ENCODE measurements around the gene MED31. TPM values are rescaled to one million over a fixed set of nuclear protein-coding genes. Genes with fewer than 3 reads are reported as not detected.

Gene MED31
- total RNA-seq (ENCODE audit: low replicate concordance) = 12.3 and 28.8 TPM in 2 replicates

DNA sequence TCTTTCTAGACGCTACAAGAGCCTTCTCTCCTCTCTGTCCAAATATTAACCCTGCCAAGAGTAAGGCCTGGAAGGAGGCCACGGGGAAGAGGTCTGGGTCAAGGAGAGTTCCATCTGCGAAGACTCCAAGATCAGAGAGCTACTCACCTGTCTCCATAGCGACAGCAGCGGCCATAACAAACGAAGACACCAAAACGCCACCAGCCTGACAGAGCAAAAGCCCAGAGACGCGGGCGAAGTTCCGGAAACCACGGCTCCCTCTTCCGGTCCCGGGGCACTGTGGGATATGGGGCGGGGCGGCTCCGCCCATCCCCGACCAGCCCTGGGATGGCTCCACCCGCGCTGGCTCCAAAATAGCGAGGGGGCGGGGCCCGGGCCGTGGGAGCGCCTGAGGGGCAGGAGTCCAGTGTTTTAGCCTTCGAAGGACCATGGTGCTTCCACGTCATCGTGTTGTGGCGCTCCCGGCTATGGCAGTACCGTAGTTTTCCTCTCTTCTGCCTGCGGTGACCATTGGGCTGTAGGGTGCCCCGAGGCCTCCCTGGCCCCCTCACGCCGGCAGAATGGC is at the start of gene MED31, which contains the start of gene C17orf100:
Gene MED31 (minus strand): TSS at position 252 of the 565 bp plus-strand sequence. CDS start 77 bp downstream, at position 175.
Gene C17orf100 (plus strand): TSS at position 409 of the 565 bp plus-strand sequence. CDS start 152 bp downstream, at position 561.
- peak; percentile 83 for DNase-seq (ENCODE audit: low read depth)
- H3K4me3 ChIP-seq (ENCODE audit: low read depth, low read length) = peak within 1 kb of the TSS; percentile 99
- TF ChIP-seq, protein P1, sequence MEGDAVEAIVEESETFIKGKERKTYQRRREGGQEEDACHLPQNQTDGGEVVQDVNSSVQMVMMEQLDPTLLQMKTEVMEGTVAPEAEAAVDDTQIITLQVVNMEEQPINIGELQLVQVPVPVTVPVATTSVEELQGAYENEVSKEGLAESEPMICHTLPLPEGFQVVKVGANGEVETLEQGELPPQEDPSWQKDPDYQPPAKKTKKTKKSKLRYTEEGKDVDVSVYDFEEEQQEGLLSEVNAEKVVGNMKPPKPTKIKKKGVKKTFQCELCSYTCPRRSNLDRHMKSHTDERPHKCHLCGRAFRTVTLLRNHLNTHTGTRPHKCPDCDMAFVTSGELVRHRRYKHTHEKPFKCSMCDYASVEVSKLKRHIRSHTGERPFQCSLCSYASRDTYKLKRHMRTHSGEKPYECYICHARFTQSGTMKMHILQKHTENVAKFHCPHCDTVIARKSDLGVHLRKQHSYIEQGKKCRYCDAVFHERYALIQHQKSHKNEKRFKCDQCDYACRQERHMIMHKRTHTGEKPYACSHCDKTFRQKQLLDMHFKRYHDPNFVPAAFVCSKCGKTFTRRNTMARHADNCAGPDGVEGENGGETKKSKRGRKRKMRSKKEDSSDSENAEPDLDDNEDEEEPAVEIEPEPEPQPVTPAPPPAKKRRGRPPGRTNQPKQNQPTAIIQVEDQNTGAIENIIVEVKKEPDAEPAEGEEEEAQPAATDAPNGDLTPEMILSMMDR (IDR thresholded peaks at IDR 0.05; ENCODE audit: insufficient read depth, low read length) = no peak

- TF ChIP-seq, protein P1 (IDR thresholded peaks at IDR 0.05; ENCODE audit: insufficient read depth, low read length) = no peak
- DNase-seq (ENCODE audit: low read depth) = no peak
- no peak overlapping the region for H3K4me3 ChIP-seq (ENCODE audit: low read depth, low read length)
Observed at GRCh38 chr17:6700948-6701307, 49.5 kb upstream of the MED31 start.

GRCh38 chr17:6699997-6700947 is 48.9 kb upstream of the MED31 start:
- H3K4me3 ChIP-seq (ENCODE audit: low read depth, low read length) = no peak overlapping the region
- no peak for DNase-seq (ENCODE audit: low read depth)
- TF ChIP-seq, protein P1 (IDR thresholded peaks at IDR 0.05; ENCODE audit: insufficient read depth, low read length) = no peak

GRCh38 chr17:6698004-6698403 is 46.6 kb upstream of the MED31 start:
- TF ChIP-seq, protein P1 (IDR thresholded peaks at IDR 0.05; ENCODE audit: insufficient read depth, low read length) = no peak
- no peak for DNase-seq (ENCODE audit: low read depth)

DNA sequence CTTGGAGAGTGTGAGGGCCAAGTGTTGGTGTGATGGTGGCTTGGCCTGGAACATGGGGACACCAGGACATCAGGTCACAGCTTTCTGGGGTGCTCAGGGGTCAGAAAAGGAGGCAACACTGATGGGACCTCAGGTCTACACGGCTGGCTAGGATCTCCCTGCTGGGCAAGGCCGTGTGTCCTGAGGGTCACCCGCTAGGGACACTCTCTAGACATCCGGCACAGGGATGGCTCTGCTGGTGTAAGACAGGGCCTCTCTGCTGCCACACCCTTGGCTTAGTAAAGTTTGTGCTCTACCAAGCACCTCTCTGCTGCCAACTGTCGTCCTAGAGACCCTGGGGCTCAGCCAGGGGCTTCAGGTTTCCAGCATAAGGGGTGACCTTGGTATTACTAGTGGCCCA is 45.5 kb upstream of the MED31 start:
- no peak for DNase-seq (ENCODE audit: low read depth)
- no peak overlapping the region for H3K4me3 ChIP-seq (ENCODE audit: low read depth, low read length)
- TF ChIP-seq, protein P1 (IDR thresholded peaks at IDR 0.05; ENCODE audit: insufficient read depth, low read length) = no peak

More at GRCh38 chr17:6698004-6698403, 46.6 kb upstream of the MED31 start:
- no peak overlapping the region for H3K4me3 ChIP-seq (ENCODE audit: low read depth, low read length)

GRCh38 chr17:6695565-6695964 is 44.2 kb upstream of the MED31 start:
- H3K4me3 ChIP-seq (ENCODE audit: low read depth, low read length) = no peak overlapping the region
- TF ChIP-seq, protein P1 (IDR thresholded peaks at IDR 0.05; ENCODE audit: insufficient read depth, low read length) = no peak
- no peak for DNase-seq (ENCODE audit: low read depth)
